Keratinocyte (primary cell): ENCODE measurements around the gene UBE2D2.

Experiments used
- CTCF ChIP-seq, 3 experiments: IDR thresholded peaks in 1 of 3; conservative IDR thresholded peaks in 1 of 3; optimal IDR thresholded peaks in 1 of 3; 2 replicates in 2 of 3; 3 replicates in 1 of 3; pipeline versions ENCODE3 to v1.5.1; 2011; ENCODE audit warnings: low read length in 3 of 3, mild to moderate bottlenecking in 3 of 3, moderate library complexity in 2 of 3, control low read depth in 1 of 3, inconsistent platforms in 1 of 3; ENCODE audit not compliant: insufficient read depth in 2 of 3; ENCODE audit errors: extremely low read depth in 1 of 3
- EZH2 ChIP-seq: IDR thresholded peaks from one replicate; pipeline ENCODE4 v1.6.1; 2012; ENCODE audit warnings: inconsistent platforms, mild to moderate bottlenecking, low read length, moderate library complexity

GRCh38 chr5:139560752-139561654 lies at the start of gene UBE2D2:
- TF ChIP-seq CTCF (optimal IDR thresholded peaks at IDR 0.05 in 1 of 3, IDR thresholded peaks at IDR 0.05 in 1 of 3, conservative IDR thresholded peaks at IDR 0.05 in 1 of 3; ENCODE audit: extremely low read depth in 1 of 3, insufficient read depth in 2 of 3, low read length in 3 of 3): no peak
- TF ChIP-seq EZH2: no peak
